ENCODE data around the gene PRICKLE4.

PRICKLE4 gene

GRCh38 chr6:41739041-41739440 lies 41.5 kb upstream of the PRICKLE4 start (continued):
- TF ChIP-seq CSRNP3 (CRISPR knock-in tag; IDR thresholded peaks at IDR 0.05): no peak

- no peak for TF ChIP-seq ARNTL (CRISPR knock-in tag; IDR thresholded peaks at IDR 0.05; ENCODE audit: borderline replicate concordance, low read depth)
- no peak for TF ChIP-seq SNAI2 (CRISPR knock-in tag; IDR thresholded peaks at IDR 0.05)
- TF ChIP-seq CSRNP3 (CRISPR knock-in tag; IDR thresholded peaks at IDR 0.05): no peak
- TF ChIP-seq ZNF565 (CRISPR knock-in tag; conservative IDR thresholded peaks at IDR 0.05; ENCODE audit: low read depth): no peak
- no peak for TF ChIP-seq RARB (CRISPR knock-in tag; IDR thresholded peaks at IDR 0.05)
These were observed 40.0 kb upstream of the PRICKLE4 start for GRCh38 chr6:41740366-41741162.

GRCh38 chr6:41741625-41742490 lies 38.7 kb upstream of the PRICKLE4 start:
- TF ChIP-seq ZFP30 (CRISPR knock-in tag; IDR thresholded peaks at IDR 0.05) (no peak), ISL1 (CRISPR knock-in tag; IDR thresholded peaks at IDR 0.05) (no peak), BACH2 (CRISPR knock-in tag; IDR thresholded peaks at IDR 0.05; ENCODE audit: borderline replicate concordance) (no peak), TOX (CRISPR knock-in tag; IDR thresholded peaks at IDR 0.05; ENCODE audit: borderline replicate concordance) (no peak), OSR1 (CRISPR knock-in tag; IDR thresholded peaks at IDR 0.05) (no peak), ZFP3 (CRISPR knock-in tag; IDR thresholded peaks at IDR 0.05) (no peak), ARNTL (CRISPR knock-in tag; IDR thresholded peaks at IDR 0.05; ENCODE audit: borderline replicate concordance, low read depth) (no peak), CREB5 (CRISPR knock-in tag; IDR thresholded peaks at IDR 0.05; ENCODE audit: low read depth) (no peak), TSHZ2 (CRISPR knock-in tag; IDR thresholded peaks at IDR 0.05) (no peak), PATZ1 (CRISPR knock-in tag; IDR thresholded peaks at IDR 0.05; ENCODE audit: borderline replicate concordance) (no peak), ZNF8 (CRISPR knock-in tag; IDR thresholded peaks at IDR 0.05) (no peak), RARB (CRISPR knock-in tag; IDR thresholded peaks at IDR 0.05) (no peak), TCF4 (CRISPR knock-in tag; IDR thresholded peaks at IDR 0.05; ENCODE audit: borderline replicate concordance) (no peak), ZNF565 (CRISPR knock-in tag; conservative IDR thresholded peaks at IDR 0.05; ENCODE audit: low read depth) (no peak), GLIS3 (CRISPR knock-in tag; IDR thresholded peaks at IDR 0.05) (no peak), ZC3H10 (CRISPR knock-in tag; IDR thresholded peaks at IDR 0.05) (no peak)
- ATAC-seq: no peak

More at GRCh38 chr6:41740366-41741162, 40.0 kb upstream of the PRICKLE4 start:
- ATAC-seq: no peak
